ENCODE data around the gene HHLA2.
"Not testable (repeated sequence)": the region's sequence is repeated elsewhere in the genome, so short reads cannot be mapped to it uniquely, and the experiment has no call there.

HHLA2 gene

GRCh38 chr3:108296239-108296638 is at the start of gene HHLA2:
HHLA2 (plus strand) TSS chr3:108296548; CDS start chr3:108351814, 55,266 bp downstream.
- no peak for DNase-seq

- DNase-seq, result no peak
Observed at GRCh38 chr3:108250626-108251025, 45.7 kb upstream of the HHLA2 start.

GRCh38 chr3:108251265-108251664 is 45.1 kb upstream of the HHLA2 start:
- no peak for DNase-seq

- no peak for DNase-seq
Observed at GRCh38 chr3:108251844-108252243, 44.5 kb upstream of the HHLA2 start.

GRCh38 chr3:108255131-108255530 is 41.2 kb upstream of the HHLA2 start:
- DNase-seq, result no peak

GRCh38 chr3:108264534-108265298 is 31.6 kb upstream of the HHLA2 start:
- DNase-seq, result not testable (repeated sequence)

GRCh38 chr3:108268235-108268634 is 28.1 kb upstream of the HHLA2 start:
- DNase-seq, result not testable (repeated sequence)

GRCh38 chr3:108271626-108272025 is 24.7 kb upstream of the HHLA2 start:
- no peak for DNase-seq

- not testable (repeated sequence) for DNase-seq
Observed at GRCh38 chr3:108279066-108279465, 17.3 kb upstream of the HHLA2 start.

- DNase-seq, result no peak
Observed at GRCh38 chr3:108280476-108280875, 15.9 kb upstream of the HHLA2 start.

GRCh38 chr3:108281670-108282069 is 14.7 kb upstream of the HHLA2 start:
- no peak for DNase-seq

- no peak for DNase-seq
Observed at GRCh38 chr3:108283006-108283405, 13.3 kb upstream of the HHLA2 start.

- DNase-seq, result no peak
Observed at GRCh38 chr3:108283989-108284388, 12.4 kb upstream of the HHLA2 start.

- no peak for DNase-seq
Observed at GRCh38 chr3:108285176-108285575, 11.2 kb upstream of the HHLA2 start.

- no peak for DNase-seq
Observed at GRCh38 chr3:108287146-108287545, 9.2 kb upstream of the HHLA2 start.

GRCh38 chr3:108288193-108288592 is 8.2 kb upstream of the HHLA2 start:
- not testable (repeated sequence) for DNase-seq

GRCh38 chr3:108289159-108289558 is 7.2 kb upstream of the HHLA2 start:
- no peak for DNase-seq

GRCh38 chr3:108292450-108292849 is 3.9 kb upstream of the HHLA2 start:
- no peak for DNase-seq

GRCh38 chr3:108292905-108293328 is 3.4 kb upstream of the HHLA2 start:
- peak in 1 of 2 donors; percentile 31 for DNase-seq

GRCh38 chr3:108293858-108294257 is 2.5 kb upstream of the HHLA2 start:
- no peak for DNase-seq

GRCh38 chr3:108295421-108296175 is 750 bp upstream of the HHLA2 start:
- no peak for DNase-seq

- DNase-seq, result no peak
Observed at GRCh38 chr3:108297647-108298046, 1.3 kb downstream of the HHLA2 start.

GRCh38 chr3:108298056-108298455 is 1.7 kb downstream of the HHLA2 start:
- no peak for DNase-seq
